HG02970 (cell line): ENCODE measurements around the gene TMEM204.

ENCODE experiments used
- ATAC-seq: cut with Tn5 transposase; IDR thresholded peaks from one replicate; pipeline ENCODE4 v1.9.1; 2021; ENCODE audit warnings: mild to moderate bottlenecking, moderate library complexity, moderate number of reproducible peaks; ENCODE audit not compliant: unreplicated experiment, low FRiP score

TMEM204 gene

DNA sequence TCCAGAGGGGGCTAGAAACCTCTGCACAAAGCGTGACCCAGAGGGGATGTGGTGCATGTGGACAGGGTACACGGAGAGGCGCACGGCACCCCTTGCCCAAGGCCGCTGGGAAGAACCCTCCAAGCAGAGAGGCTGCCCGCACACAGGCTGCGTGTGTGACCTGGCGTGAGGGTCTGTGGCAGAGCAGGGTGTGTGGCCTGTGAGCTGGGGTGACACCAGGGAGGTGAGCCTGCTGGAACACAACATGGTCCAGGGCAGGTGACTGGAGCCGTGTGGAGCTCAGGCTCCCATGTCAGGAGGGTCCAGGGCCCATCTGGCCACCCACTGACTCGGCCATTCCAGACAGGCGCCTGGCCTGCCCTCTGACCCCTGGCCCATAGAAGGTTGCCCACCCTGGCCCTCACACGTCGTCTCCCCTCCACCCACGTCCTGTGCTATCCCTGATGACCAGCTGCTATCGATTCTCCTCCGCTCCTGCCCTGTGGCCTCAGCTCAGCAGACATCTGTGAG lies 14.8 kb upstream of the TMEM204 start:
- ATAC-seq, result no peak

DNA sequence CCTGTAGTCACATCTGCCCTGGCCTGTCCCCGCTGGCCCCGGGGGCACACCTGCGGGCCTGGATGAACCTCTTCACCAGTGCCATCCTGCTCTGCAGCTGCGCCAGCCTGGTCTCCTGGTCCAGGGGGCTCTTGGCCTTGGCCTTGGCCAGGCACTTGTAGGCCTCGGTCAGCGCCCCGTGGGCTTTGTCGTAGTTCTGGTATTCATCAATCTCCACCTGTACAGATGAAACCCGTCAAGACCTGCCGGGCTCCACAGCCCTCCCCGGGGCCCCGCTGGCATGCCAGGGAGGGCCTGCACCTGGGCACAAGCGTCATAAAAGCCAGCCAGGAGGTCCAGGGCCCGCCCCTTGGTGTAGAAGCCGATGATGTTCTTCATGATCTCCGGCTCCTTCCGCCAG lies 13.6 kb upstream of the TMEM204 start:
- no peak for ATAC-seq

DNA sequence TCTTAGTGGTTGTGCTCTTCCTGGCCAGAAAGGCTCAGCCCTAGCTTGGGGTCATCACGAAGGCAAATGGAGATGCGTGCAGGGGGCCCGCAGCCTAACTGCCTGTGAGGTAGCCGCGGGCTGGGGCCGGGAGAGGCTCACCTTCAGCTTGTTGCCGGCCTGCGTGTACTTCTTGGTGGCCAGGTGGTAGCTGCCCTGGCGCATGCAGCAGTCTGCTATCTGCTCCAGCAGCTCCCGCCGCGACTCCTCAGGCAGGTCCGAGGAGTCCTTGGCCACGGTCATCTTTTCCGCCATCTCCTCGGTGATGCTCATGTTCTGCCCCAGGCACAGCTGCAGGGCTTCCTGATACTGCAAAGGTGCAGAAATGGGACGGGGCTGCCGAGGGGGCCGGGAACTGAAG lies 13.0 kb upstream of the TMEM204 start:
- no peak for ATAC-seq

DNA sequence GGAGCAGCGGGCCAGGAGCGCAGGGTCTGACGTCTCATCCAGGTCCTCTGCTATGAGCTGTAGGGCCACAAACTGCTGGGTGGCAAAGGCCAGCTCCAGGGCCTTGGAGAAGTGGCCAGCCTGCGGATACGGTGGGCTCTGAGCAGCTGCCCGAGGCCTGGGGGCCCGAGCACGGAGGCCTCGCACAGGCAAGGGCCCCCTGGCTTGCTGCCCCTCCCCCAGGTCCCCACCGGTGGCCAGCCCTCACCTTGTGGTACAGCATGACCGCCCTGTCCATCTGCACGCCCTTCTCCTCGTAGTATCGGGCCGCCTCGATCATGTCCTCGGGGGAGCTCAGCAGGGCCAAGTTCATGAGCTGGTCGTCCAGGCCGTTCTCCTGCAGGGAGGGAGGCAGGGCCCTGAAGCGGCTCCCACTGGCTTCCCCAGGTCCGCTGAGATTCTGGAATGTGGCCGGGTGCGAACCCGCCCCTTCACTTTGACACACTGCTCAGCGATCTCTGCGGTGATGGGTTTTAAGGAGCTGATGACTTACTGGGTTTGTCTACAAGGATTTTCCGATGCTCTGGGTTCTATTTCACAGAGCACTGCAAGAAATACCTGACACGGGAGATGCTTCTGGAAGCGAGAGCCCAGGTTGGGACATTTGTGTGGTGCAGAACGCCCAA lies 9.8 kb upstream of the TMEM204 start:
- no peak for ATAC-seq

DNA sequence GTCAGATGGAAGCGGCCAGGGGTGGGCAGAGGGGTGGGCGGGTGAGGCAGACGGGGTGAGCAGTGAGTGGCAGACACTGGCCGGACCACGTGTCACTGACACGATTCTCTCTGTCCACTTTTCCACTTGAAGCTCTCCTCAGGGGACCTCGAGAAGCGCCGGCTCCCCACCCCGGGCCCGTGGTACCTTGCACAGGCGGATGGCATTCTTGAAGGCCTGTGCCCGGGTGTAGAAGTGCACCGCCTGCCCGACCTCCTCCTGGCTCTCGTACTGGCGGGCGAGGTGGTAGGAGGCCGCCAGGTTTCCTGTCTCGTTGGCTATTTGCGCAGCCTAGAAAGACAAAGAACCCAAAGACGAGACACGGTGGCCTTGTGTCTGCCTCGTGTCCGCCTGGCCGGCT lies 9.1 kb upstream of the TMEM204 start:
- ATAC-seq, result no peak

DNA sequence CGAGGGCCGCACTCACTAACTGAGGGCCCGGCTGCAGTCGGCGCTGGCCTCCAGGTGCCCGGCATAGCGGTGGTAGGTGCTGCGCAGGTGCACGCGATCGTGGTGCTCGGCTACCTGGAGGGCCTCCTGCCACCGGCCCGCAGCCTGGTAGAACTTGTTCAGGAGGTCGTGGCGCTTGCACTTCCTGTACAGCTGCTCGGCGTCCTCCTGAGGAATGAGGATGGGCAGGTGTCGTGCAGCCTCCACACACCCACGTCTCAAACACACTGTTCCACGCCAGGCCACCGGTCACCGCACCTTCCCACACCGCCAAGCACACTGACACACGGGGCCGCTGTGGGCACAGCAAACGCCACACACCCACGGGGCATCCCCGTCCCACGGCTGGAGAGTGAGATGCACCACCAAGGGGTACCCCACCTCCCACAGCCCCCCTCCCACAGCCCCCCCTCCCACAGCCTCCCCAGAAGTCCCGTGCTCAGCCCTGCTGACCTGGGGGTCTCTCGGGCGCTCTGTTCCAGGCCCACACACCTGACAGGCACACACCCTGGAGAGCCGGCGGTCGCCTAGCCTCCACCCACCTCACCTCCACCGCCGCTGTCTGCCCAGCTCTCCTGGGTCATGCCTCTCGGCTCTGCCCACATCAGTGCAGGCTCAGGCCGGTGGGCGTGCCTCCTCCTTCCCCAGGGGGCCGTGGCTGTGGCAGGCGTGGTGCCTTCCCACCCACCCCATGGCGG lies 7.4 kb upstream of the TMEM204 start:
- no peak for ATAC-seq

DNA sequence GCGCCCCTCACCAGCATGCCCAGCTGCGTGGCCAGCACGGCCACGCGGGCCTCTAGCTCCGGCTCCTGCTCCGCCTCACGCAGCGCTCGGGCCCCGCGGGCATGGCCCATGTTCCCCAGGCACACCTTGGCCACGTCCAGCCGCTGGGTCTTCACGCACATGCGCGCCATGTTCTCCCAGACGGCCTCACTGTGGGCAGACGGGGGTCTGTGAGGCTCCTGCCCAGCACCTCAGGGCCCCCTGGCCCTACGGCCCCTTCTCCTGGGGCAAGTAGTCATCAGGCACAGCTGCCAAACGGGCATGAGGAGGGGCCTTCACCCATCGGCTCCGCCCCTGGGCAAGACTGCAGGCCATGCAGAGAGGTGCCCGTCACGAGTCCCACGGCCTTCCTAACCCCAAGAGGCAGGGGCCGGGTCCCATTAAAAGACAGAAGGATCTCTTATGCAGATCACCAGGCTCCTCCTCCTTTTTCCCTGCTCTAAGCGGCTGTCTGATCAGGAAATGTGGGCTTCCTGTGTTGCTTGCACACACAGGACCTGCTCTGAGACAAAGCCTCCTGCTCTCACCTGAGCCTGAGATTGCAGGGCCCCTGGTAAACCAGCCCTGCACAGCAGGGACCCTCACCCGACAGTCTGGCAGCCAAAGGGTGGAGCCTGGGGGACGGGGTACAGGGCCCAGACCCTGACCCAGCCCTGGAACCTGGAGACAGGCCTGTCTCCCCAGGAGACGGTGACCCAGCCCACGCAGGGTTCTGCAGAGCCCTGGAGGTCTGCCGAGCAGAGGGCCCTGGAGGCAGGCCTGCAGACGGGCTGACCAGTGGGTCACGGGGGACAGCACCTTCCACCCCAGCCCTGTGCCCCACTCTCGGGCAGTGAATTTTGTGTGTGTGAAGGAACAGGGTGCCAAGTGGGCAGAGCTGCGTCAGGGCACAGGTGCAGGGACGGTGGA lies 6.6 kb upstream of the TMEM204 start:
- ATAC-seq, result no peak

DNA sequence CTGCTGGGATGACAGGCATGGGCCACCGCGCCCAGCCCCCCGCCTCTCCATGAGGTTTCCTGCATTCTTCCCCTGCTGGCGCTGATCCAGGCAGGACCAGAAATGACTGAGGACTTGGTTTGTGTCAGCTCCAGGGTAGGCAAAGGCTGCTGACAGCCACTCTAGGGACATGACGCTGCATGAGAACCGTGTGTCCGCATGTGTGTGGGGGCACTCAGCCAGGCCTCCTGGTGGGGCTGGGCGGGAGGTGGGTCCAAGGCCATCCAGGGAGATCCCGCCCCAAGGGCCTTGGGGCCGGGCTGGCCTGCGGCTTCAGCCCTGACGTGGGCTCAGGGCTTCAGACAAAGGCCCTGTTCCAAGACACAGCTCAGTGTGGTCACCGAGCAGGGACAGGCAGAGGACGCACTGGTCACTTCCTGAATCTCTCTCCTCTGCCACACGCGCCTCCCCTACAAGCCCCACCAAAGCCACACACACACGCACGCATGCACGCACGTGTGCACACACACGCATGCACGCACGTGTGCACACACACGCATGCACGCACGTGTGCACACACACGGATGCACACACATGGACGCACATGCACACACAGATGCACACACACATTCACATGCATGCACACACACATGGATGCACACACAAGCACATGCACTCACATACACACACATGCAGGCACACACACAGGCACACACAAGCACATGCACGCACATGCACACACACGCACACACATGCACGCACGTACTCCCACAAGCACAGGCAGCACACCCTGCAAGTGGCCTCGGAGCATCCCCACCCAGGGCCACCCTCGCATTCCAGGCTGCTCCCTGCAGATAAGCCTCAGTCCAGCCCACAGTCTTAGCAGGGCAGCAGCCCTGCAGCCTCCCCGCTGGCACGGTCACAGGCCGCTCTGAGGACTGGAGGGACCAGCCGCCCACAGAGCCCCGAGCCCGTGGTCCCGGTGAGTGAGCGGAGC lies 5.3 kb upstream of the TMEM204 start:
- ATAC-seq, result no peak

DNA sequence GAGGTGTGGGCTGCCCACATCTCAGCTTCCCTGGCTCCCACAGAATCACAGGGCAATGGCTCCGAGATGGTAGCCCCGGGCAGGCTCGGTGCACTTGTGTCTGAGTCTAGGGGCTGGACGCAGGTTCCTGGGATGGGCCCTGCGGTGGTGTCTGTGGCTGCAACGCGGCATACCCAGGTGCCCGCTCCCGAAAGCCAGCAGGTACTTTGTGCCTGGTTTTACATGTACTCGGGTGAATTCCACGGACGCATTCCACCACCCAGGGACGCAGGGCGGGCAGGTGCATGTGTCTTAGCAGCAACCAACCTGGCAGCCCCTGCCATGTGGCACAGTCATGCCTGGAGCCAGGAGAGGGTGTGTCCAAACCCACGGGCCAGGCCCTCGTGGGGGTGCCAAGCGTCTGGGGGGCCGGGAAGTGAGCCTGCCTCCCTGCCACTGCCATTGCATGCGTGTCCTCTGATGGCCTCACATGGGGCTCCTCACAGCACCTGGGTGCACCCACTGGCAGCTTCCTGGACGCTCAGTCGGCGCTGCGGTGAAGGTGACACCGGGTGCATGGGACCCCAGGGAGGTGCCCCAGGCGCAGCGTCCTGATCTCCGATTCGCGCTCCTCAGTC lies 4.4 kb upstream of the TMEM204 start:
- no peak for ATAC-seq

DNA sequence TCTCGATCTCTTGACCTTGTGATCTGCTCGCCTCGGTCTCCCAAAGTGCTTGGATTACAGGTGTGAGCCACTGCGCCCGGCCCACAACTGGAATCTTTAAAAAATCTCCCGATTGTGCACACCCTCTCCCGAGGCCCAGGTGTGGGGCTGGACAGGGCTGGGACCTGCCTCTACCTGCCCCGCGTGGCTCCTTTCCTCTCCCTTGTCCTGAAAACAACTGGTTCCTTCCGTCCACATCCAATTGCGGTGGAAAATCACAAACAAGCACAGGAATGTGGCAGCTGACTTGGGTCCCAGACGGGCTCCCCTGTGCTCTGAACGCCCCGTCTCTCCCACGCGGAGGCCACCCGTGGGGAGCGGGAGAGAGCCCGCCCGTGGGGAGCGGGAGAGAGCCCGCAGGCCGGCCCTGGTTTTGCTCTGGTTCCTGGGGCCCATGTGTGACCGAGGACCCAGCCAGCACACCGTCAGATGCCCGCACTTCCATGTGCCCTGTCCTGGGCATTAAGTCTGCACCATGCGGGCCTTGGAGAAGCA lies 3.0 kb upstream of the TMEM204 start:
- ATAC-seq, result no peak

DNA sequence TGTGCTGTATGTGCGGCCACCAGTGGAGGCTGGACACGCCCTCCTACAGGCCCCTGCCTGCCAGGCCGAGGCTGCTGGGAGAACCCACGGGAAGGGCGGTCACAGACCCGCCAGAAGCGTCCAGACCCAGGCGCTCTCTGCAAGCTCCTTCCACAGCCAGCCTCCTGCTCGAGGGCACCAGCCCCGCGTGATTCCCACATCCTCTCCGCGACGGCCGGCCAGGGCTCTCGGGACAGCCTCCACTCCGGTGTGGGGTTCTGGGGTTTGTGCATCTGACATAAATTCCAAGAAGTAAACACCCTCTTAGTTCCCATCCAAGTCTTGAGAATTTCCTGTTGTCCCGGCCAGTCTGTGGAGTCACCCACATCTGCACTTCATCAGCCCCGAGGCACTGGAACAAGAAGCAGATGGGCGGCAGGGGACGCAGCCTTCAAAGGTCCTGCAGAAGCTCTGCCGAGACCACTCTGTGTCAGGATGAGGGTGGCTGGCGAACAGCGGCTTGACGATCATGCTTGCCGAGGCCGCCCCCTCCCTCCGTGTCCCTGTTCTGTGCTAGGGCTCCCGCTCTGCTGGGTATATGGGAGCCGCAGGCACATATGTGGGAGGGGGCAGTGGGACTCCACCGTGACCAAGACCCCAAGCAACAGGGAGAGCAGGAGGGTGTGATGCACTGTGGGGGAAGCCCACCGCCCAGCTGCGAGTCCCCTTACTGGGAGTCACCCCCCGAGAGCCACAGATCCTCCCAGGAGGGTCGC lies 2.4 kb upstream of the TMEM204 start:
- ATAC-seq, result no peak

DNA sequence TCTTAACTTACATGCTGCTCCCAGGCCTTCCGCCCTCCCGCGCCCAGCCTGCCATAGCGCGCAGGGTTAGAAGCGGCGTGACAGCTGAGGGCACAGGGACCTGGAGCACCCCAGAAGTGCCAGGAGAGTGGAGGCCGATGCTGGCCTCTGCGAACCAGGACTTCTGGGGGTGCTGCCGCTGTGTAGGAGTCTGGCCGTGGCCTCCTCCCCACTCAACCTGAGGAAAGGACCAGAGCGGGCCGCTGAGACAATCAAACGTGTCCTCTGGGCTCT lies 1.9 kb upstream of the TMEM204 start:
- ATAC-seq, result no peak

DNA sequence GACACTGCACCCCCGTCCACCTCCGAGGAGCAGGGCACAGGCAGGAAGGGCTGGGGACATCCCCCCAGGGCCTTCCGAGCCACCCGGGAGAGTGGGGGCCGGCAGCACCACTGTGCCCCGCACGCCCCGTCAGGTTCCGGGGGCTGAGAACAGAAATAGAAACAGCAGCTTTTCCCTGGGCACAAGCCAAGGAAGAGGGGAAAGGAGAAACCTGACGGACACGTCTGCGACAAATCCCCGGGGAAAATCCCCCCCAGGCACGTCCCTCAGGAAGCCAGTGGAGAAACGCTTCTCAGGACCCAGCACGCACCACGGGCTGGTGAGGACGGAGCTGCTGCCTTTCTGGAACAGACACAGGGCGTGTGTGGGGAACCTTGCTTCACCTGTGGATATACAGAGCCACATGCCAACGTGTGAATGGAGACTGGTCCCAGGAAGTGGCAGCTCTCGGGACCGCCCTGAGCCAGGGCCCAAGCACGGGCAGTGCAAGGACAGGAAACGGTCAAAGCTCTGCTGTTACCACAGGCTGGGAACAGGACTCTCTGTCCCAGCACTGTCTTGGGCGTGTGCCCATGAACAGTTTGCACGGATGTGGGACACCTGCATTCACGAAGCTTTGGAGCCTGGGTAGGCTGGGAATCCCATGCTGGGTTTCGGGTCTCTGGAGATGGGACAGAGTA lies 1.2 kb upstream of the TMEM204 start:
- ATAC-seq, result no peak

DNA sequence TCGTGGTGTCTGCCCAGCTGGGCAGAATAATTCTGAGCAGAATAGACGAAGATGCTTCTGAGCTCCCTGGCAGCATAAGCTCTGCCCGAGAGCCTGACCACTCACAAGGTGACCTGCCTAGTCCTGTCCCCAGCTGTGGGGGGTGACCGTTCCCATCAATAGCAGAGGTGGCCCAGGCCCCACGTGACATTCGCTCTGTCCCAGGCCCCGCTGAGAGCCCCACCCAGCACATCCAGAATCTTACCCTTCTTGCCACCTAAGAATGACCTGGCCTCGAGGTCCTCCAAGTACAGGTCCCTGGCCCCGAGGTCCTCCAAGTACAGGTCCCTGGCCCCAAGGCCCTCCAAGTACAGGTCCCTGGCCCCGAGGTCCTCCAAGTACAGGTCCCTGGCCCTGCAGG lies 695 bp upstream of the TMEM204 start:
- ATAC-seq, result no peak

DNA sequence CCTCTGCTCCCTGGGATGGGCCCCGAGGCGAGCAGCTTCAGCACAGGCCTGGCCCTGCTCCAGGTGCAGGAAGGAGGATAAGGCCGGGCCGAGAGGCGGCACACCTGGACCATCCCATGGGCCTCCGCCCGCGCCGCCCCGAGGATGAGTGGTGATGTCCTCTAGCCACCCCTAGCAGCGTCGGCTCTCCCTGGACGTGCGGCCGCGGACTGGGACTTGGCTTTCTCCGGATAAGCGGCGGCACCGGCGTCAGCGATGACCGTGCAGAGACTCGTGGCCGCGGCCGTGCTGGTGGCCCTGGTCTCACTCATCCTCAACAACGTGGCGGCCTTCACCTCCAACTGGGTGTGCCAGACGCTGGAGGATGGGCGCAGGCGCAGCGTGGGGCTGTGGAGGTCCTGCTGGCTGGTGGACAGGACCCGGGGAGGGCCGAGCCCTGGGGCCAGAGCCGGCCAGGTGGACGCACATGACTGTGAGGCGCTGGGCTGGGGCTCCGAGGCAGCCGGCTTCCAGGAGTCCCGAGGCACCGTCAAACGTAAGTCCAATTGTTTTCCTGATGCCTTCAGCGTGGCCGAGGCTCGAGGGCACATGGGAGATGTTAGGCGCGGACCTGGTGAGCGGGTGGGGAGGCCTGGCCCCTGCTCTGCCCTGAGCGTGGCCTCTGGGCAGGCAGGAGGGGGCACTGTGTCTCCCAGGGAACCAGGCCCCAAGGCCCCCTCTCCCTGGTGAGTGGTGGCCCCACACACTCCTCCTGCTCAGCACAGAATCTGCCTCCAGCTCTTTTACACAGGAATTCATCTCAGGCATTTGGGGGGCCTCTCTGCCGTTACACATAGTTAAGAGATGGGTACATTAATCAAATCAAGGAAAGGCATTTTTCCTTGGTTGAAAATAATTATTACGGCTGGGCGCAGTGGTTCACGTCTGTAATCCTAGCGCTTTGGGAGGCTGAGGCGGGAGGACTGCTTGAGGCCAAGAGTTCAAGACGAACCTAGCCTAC lies 855 bp downstream of the TMEM204 start:
- ATAC-seq, result no peak

DNA sequence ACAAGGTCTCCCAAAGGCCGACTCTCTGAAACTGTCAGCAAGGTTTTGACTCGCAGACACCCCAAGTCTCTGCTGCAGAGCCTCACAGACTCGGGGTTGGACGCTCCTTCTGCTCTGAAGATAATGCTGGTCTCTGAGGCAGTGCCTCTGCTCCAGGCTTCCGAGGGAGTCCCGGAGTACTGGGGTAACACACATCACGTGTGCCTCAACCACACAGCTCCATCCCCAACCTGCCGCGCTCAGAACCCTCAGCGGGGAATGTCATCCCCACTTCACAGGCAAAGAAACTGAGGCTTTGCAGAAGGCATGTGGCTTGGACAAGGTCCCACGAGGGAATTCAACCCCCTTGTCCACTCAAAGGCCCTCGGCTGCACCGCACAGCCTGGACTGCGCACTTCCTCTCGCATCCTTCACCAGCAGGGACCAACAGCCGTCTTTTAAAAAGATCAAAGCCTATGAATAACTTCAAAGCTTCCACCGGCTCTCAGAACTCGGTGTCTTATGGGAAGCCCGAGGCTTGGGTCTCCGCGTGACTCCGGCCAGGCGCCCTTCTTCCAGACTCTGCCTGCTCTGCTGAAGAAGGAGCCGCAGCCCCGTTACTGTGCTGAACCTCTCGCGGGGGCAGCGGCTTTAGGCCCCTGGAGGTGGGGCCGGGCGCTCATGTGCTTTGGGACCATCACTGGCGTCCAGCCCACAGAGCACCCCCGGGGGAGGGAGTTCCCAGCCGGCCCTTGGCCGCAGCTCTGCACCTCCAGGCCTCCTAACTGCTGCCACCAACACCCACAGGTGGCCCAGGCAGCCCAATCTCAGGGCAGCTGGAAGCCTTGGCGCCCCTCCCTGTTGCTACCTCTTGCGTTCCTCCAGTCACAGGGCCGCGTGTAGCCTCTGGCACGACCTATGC lies 2.2 kb downstream of the TMEM204 start:
- ATAC-seq, result no peak
